Measurements from ENCODE around the gene KCNQ4. TPM values are rescaled to one million over a fixed set of nuclear protein-coding genes. Genes with fewer than 3 reads are reported as not detected.

KCNQ4 gene
- total and polyA plus RNA-seq, 2 of the 8 experiments (the other 6 are each of a cell fraction or from before 2014, with no cell fraction given): 2.2 to 3.9 TPM

GRCh38 chr1:40755067-40755466, 28.5 kb upstream of the KCNQ4 start (continued):
- no peak for TF ChIP-seq CHD7 (IDR thresholded peaks at IDR 0.05; ENCODE audit: insufficient replicate concordance, low read length)
- no peak for TF ChIP-seq POLR2A (IDR thresholded peaks at IDR 0.05; ENCODE audit: control extremely low read depth in 1 of 2, low read depth in 2 of 2, low read length in 2 of 2)
- TF ChIP-seq CTCF (IDR thresholded peaks at IDR 0.05; ENCODE audit: control extremely low read depth in 1 of 3, insufficient read depth in 1 of 3, low read depth in 1 of 3, low read length in 3 of 3): no peak
- no peak for TF ChIP-seq EZH2 (IDR thresholded peaks at IDR 0.05; ENCODE audit: low read depth, low read length, severe bottlenecking)
- no peak for TF ChIP-seq YY1 (IDR thresholded peaks at IDR 0.05; ENCODE audit: low read depth, low read length)
- no peak for TF ChIP-seq NRF1 (IDR thresholded peaks at IDR 0.05; ENCODE audit: low read depth, low read length)
- no peak for TF ChIP-seq KDM5A (IDR thresholded peaks at IDR 0.05; ENCODE audit: low read length)
- no peak for TF ChIP-seq BCL11A (IDR thresholded peaks at IDR 0.05; ENCODE audit: low read depth in 2 of 2, low read length in 2 of 2)
